HepG2 (cell line): ENCODE measurements around the gene IGLON5. TPM values are rescaled to one million over a fixed set of nuclear protein-coding genes. Genes with fewer than 3 reads are reported as not detected.

Experiments used
- ATAC-seq: fragments of 200-7000 bp; cut with Tn5 transposase; 3 replicates; pipeline ENCODE4 v1.9.1; 2020; ENCODE audit warnings: mild to moderate bottlenecking, moderate library complexity
- BruUV-seq: library from RNA; stranded (reverse); fragments of 400-500 nt; replicated peaks from 2 replicates; lab custom pipeline; 2021; lab: Mats Ljungman, UMichigan
- CTCF ChIA-PET: fragments of 300-600 bp; formaldehyde crosslinking; extraction: SDS; loops from one replicate; lab custom pipeline; 2021; ENCODE audit warnings: low total read pairs, inconsistent platforms, low intra/inter-chr PET ratio; lab: Yijun Ruan, JAX
- POLR2A ChIA-PET: fragments of 350-600 bp; sonication (Branson Sonifier 250); formaldehyde crosslinking; loops from one replicate; lab custom pipeline; 2020; ENCODE audit warnings: antibody characterized with exemption, inconsistent platforms; lab: Yijun Ruan, JAX
- DNase-seq: peaks from one replicate; pipeline ENCODE4 v3.0.0-alpha.2; 2015; ENCODE audit warnings: low spot score
- FAIRE-seq: peaks from 3 replicates; lab custom pipeline; 2011; peaks lifted over from hg19 to GRCh38; lab: Jason Lieb, UNC
- H2AFZ ChIP-seq: one replicate; pipeline ENCODE4 v1.6.1; 2011; ENCODE audit warnings: low read length, inconsistent platforms
- H3K27ac ChIP-seq: fragments of 300-600 bp; 3 replicates; pipeline ENCODE4 v1.8.0; 2011; ENCODE audit warnings: mixed run types, mild to moderate bottlenecking, mixed read lengths, low read length, inconsistent platforms; ENCODE audit not compliant: insufficient read depth; ENCODE audit errors: extremely low read length
- H3K27me3 ChIP-seq, 2 experiments: fragments of 200-600 bp in 1 of 2; 2 replicates in 1 of 2; 3 replicates in 1 of 2; pipeline versions ENCODE4 v1.6.0 to v1.8.0; 2011; ENCODE audit warnings: low read length in 2 of 2, mild to moderate bottlenecking in 2 of 2, moderate library complexity in 2 of 2, inconsistent platforms in 1 of 2; ENCODE audit not compliant: insufficient read depth in 2 of 2, control insufficient read depth in 1 of 2
- H3K36me3 ChIP-seq, 2 experiments: fragments of 200-600 bp in 1 of 2; replicated peaks in 1 of 2; 2 replicates in 1 of 2; 3 replicates in 1 of 2; pipeline versions ENCODE4 v1.5.1 to v1.8.0; 2011; ENCODE audit warnings: low read length in 2 of 2, inconsistent platforms in 1 of 2; ENCODE audit not compliant: insufficient read depth in 2 of 2, control insufficient read depth in 1 of 2
- H3K4me1 ChIP-seq: 2 replicates; pipeline ENCODE4 v1.5.1; 2012; ENCODE audit warnings: low read length, inconsistent platforms; ENCODE audit not compliant: insufficient read depth
- H3K4me2 ChIP-seq: 2 replicates; pipeline ENCODE4 v1.6.0; 2011; ENCODE audit warnings: low read depth, low read length, inconsistent platforms
- H3K4me3 ChIP-seq, 3 experiments: fragments of 200-600 bp in 1 of 3; sonication (generic), shearing (Covaris generic) in 1 of 3; replicated peaks in 1 of 3; 2 replicates each; pipeline ENCODE4 v1.5.1; 2011 to 2016; ENCODE audit warnings: low read length in 3 of 3, inconsistent platforms in 2 of 3, low read depth in 2 of 3, mild to moderate bottlenecking in 2 of 3, control low read depth in 1 of 3, mixed read lengths in 1 of 3; ENCODE audit not compliant: insufficient read depth in 1 of 3
- H3K79me2 ChIP-seq: one replicate; pipeline ENCODE4 v1.6.1; 2011; ENCODE audit warnings: low read length, inconsistent platforms; ENCODE audit not compliant: insufficient read depth
- H3K9ac ChIP-seq: 2 replicates; pipeline ENCODE4 v1.6.0; 2011; ENCODE audit warnings: mild to moderate bottlenecking, low read depth, low read length, inconsistent platforms; ENCODE audit not compliant: insufficient read depth
- H3K9me3 ChIP-seq: 2 replicates; pipeline ENCODE4 v1.5.1; 2012; ENCODE audit warnings: mild to moderate bottlenecking, low read length
- H4K20me1 ChIP-seq: 2 replicates; pipeline ENCODE4 v1.6.0; 2011; ENCODE audit warnings: inconsistent platforms, mild to moderate bottlenecking, low read length, moderate library complexity; ENCODE audit not compliant: insufficient read depth
- ATF3 ChIP-seq: sonication (generic); formaldehyde crosslinking; IDR thresholded peaks from 2 replicates; pipeline ENCODE4 v1.4.0; 2020; ENCODE audit warnings: missing genetic modification reagents
- DNMT1 ChIP-seq: sonication (generic); formaldehyde crosslinking; IDR thresholded peaks from 2 replicates; pipeline ENCODE4 v1.5.1; 2020; ENCODE audit warnings: mild to moderate bottlenecking, missing genetic modification reagents
- MLLT10 ChIP-seq: sonication (generic); formaldehyde crosslinking; IDR thresholded peaks from 2 replicates; pipeline ENCODE4 v1.4.0; 2020; ENCODE audit warnings: missing genetic modification reagents
- ZMAT3 ChIP-seq: sonication (generic); formaldehyde crosslinking; conservative IDR thresholded peaks from 2 replicates; pipeline ENCODE4 v1.7.0; 2021; ENCODE audit warnings: missing genetic modification reagents
- ZNF280D ChIP-seq: sonication (generic); formaldehyde crosslinking; IDR thresholded peaks from 2 replicates; pipeline ENCODE4 v1.5.1; 2020; ENCODE audit warnings: mild to moderate bottlenecking, missing genetic modification reagents
- ZNF430 ChIP-seq: sonication (generic); formaldehyde crosslinking; IDR thresholded peaks from 2 replicates; pipeline ENCODE4 v1.9.0; 2021; ENCODE audit warnings: mild to moderate bottlenecking, missing genetic modification reagents
- ZNF567 ChIP-seq: sonication (generic); formaldehyde crosslinking; IDR thresholded peaks from 2 replicates; pipeline ENCODE4 v1.8.1; 2023; ENCODE audit warnings: mild to moderate bottlenecking, missing genetic modification reagents, borderline replicate concordance
- WGBS: methylation state at CpG from one replicate; pipeline ENCODE4 v1.1.6; 2017; ENCODE audit warnings: low lambda C conversion rate; 5-methylcytosine and 5-hydroxymethylcytosine counted together
- in situ Hi-C: cut with HindIII; loops from 2 replicates; pipeline ENCODE4 v1.10.0; 2017; ENCODE audit warnings: low pct_unique_long_range_greater_than_20kb; ENCODE audit not compliant: extremely low pct_ligation_motif_present
- intact Hi-C: fragments of 100-400 bp; cut with micrococcal nuclease; formaldehyde crosslinking; loops from one replicate; pipeline ENCODE4 v1.10.0; 2022; ENCODE audit not compliant: unreplicated experiment
- polyA plus RNA-seq, 8 experiments: library from polyadenylated mRNA; depleted of rRNA in 3 of 8; stranded (reverse) in 7 of 8; unstranded in 1 of 8; fragments of >200 nt; fragmentation: Illumina TruSeq in 4 of 8; extraction: Trizol in 4 of 8; gene quantifications; 2 replicates each; pipeline versions ENCODE4 v1.2.1 to v1.2.3, GENCODE V29; 2011 to 2016; ENCODE audit warnings: low read depth in 4 of 8, missing spikeins in 1 of 8, mixed read lengths in 1 of 8; ENCODE audit not compliant: insufficient read depth in 1 of 8
- total RNA-seq, 5 experiments: library from RNA; depleted of rRNA; stranded (reverse); fragments of >200 nt; fragmentation: Illumina TruSeq; extraction: Trizol; gene quantifications; 2 replicates each; pipeline ENCODE4 v1.2.3, GENCODE V29; 2016; ENCODE audit warnings: low read depth in 1 of 5

The IGLON5 gene
- total and polyA plus RNA-seq, 2 of the 13 experiments (the other 11 are each of a cell fraction or from before 2014, with no cell fraction given) = 0.04 to 5.7 TPM

GRCh38 chr19:51331193-51331592, 19.7 kb downstream of the IGLON5 start:
- no peak for FAIRE-seq
- TF ChIP-seq MLLT10 (CRISPR knock-in tag) (no peak), ATF3 (no peak), ZNF567 (CRISPR knock-in tag) (no peak)

GRCh38 chr19:51331716-51332115, 20.3 kb downstream of the IGLON5 start:
- H3K36me3 ChIP-seq = peaks cover 8 to 23% of the 10 kb centered on the region in 2 experiments; a peak in 4 of 5 replicates
- H3K4me3 ChIP-seq = no peak overlapping the region
- H2AFZ ChIP-seq = no peak overlapping the region
- H3K27ac ChIP-seq = no peak overlapping the region
- no peak for ATAC-seq
- H3K79me2 ChIP-seq = no peaks in the 10 kb centered on the region
- no peak for FAIRE-seq
- no peaks in the 10 kb centered on the region for H3K9me3 ChIP-seq
- H3K9ac ChIP-seq = no peak overlapping the region
- intact Hi-C loops = no loop called here
- in situ Hi-C loops = no loop called here
- no peaks in the 10 kb centered on the region for H4K20me1 ChIP-seq
- ChIA-PET POLR2A (no interaction called here), CTCF (no interaction called here)
- peaks cover 15% of the 10 kb centered on the region for H3K4me1 ChIP-seq
- no peak overlapping the region for H3K4me2 ChIP-seq
- 95% methylated on average over 6 of the region's 6 CpGs for WGBS
- TSS peak; percentile 34 for BruUV-seq
- H3K27me3 ChIP-seq = peaks cover 0 to 7% of the 10 kb centered on the region in 2 experiments; a peak in 2 of 5 replicates
- no peak for DNase-seq
- TF ChIP-seq ZNF430 (CRISPR knock-in tag) (no peak), DNMT1 (CRISPR knock-in tag) (no peak), ZNF280D (no peak), ZMAT3 (CRISPR knock-in tag) (no peak)

More at GRCh38 chr19:51331193-51331592, 19.7 kb downstream of the IGLON5 start:
- Histone ChIP-seq H3K4me2 (no peak overlapping the region), H3K4me3 (no peak overlapping the region), H3K27me3 (peaks cover 1 to 8% of the 10 kb centered on the region in 2 experiments; a peak in 3 of 5 replicates), H3K9me3 (no peaks in the 10 kb centered on the region), H4K20me1 (no peaks in the 10 kb centered on the region), H3K79me2 (no peaks in the 10 kb centered on the region), H3K4me1 (peaks cover 15% of the 10 kb centered on the region), H3K36me3 (peaks cover 8 to 23% of the 10 kb centered on the region in 2 experiments; a peak in 4 of 5 replicates), H3K27ac (no peak overlapping the region), H2AFZ (no peak overlapping the region), H3K9ac (no peak overlapping the region)
- 63% methylated on average over 3 of the region's 3 CpGs for WGBS
- in situ Hi-C loops (no loop called here), intact Hi-C loops (no loop called here)
- ChIA-PET CTCF (no interaction called here), POLR2A (no interaction called here)
- BruUV-seq = no TSS peak
- ATAC-seq (no peak), DNase-seq (no peak)
